Measurements from ENCODE around the gene MMRN2. TPM values are rescaled to one million over a fixed set of nuclear protein-coding genes. Genes with fewer than 3 reads are reported as not detected.
"Not testable (repeated sequence)": the region's sequence is repeated elsewhere in the genome, so short reads cannot be mapped to it uniquely, and the experiment has no call there.

Gene MMRN2
- total RNA-seq, 1 donor from 2014 or later, result 0.27 TPM

DNA sequence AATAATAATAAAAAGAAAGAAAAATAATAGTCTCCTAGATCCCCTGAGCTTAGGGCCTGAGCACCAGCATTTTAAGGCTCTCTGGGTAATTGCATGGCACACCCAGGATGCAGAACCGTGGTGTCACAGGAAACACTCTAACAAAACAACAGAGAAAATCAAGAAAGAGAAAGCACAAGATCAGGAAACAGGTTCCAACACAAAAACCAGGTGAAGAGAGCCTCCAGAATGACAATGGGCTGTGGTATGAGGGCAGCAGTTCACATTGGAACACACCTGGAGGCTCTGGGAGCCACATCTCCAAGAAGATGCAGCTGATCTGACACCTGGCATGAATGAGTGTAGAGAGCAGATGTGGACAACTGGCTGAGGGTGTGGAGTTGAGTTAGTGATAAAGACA lies 7.1 kb downstream of the MMRN2 start:
- H3K4me1 Mint-ChIP-seq, result no peaks in the 10 kb centered on the region
- CTCF ChIA-PET, result no interaction called here
- TF ChIP-seq, protein P1, sequence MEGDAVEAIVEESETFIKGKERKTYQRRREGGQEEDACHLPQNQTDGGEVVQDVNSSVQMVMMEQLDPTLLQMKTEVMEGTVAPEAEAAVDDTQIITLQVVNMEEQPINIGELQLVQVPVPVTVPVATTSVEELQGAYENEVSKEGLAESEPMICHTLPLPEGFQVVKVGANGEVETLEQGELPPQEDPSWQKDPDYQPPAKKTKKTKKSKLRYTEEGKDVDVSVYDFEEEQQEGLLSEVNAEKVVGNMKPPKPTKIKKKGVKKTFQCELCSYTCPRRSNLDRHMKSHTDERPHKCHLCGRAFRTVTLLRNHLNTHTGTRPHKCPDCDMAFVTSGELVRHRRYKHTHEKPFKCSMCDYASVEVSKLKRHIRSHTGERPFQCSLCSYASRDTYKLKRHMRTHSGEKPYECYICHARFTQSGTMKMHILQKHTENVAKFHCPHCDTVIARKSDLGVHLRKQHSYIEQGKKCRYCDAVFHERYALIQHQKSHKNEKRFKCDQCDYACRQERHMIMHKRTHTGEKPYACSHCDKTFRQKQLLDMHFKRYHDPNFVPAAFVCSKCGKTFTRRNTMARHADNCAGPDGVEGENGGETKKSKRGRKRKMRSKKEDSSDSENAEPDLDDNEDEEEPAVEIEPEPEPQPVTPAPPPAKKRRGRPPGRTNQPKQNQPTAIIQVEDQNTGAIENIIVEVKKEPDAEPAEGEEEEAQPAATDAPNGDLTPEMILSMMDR (IDR thresholded peaks at IDR 0.05), result no peak
- DNase-seq, result no peak
- H3K27ac Mint-ChIP-seq, result no peak overlapping the region
- ATAC-seq (ENCODE audit: low read depth), result no peak
- intact Hi-C loops (cut with micrococcal nuclease), result no loop called here
- POLR2A ChIA-PET, result no interaction called here
- no peak overlapping the region for H3K4me3 Mint-ChIP-seq
- H3K36me3 Mint-ChIP-seq (ENCODE audit: low read depth), result no peaks in the 10 kb centered on the region
- H3K27me3 Mint-ChIP-seq, result peaks cover 5% of the 10 kb centered on the region
- H3K9me3 Mint-ChIP-seq, result peaks cover 10% of the 10 kb centered on the region

DNA sequence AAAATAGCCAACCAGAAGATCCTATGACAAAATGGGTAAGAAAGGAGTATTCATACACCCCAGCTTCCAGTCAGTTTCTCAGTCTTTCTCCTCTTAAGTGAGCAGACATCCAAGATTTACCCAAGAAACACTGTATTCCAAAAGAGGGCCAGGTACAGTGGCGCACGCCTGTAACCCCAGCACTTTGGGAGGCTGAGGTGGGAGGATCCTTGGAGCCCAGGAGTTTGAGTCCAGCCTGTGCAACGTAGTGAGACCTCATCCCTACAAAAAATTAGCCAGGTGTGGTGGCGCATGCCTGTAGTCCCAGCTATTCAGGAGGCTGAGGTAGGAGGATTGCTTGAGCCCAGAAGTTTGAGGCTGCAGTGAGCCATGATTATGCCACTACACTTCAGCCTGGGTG lies 9.6 kb downstream of the MMRN2 start:
- H3K27me3 Mint-ChIP-seq; H3K4me1 Mint-ChIP-seq; H3K27ac Mint-ChIP-seq; H3K9me3 Mint-ChIP-seq; DNase-seq; H3K4me3 Mint-ChIP-seq; H3K36me3 Mint-ChIP-seq (ENCODE audit: low read depth); POLR2A ChIA-PET; ATAC-seq (ENCODE audit: low read depth); intact Hi-C loops (cut with micrococcal nuclease): not testable (repeated sequence)
- CTCF ChIA-PET, result interaction anchor here (0.6 kb wide), 1 partner anchor 201 kb away, joined by 5 read pairs; no protein-coding TSS in a partner anchor

GRCh38 chr10:86946213-86947155 lies 10.9 kb downstream of the MMRN2 start:
- ATAC-seq (ENCODE audit: low read depth), result no peak
- Mint-ChIP-seq H3K4me1 (no peaks in the 10 kb centered on the region), H3K36me3 (ENCODE audit: low read depth) (no peaks in the 10 kb centered on the region), H3K27me3 (peaks cover 5% of the 10 kb centered on the region), H3K9me3 (no peaks in the 10 kb centered on the region), H3K27ac (no peak overlapping the region), H3K4me3 (no peak overlapping the region)
- TF ChIP-seq, protein P1 (IDR thresholded peaks at IDR 0.05), result no peak
- intact Hi-C loops (cut with micrococcal nuclease), result no loop called here
- POLR2A ChIA-PET, result no interaction called here
- DNase-seq, result no peak
- CTCF ChIA-PET, result interaction anchor here (1.4 kb wide), 1 partner anchor 20 kb away, joined by 4 read pairs; no protein-coding TSS in a partner anchor

GRCh38 chr10:86945361-86946212 lies 11.8 kb downstream of the MMRN2 start:
- no peak for ATAC-seq (ENCODE audit: low read depth)
- Mint-ChIP-seq H3K27me3 (peaks cover 5% of the 10 kb centered on the region), H3K4me3 (no peak overlapping the region), H3K4me1 (no peaks in the 10 kb centered on the region), H3K27ac (no peak overlapping the region), H3K9me3 (no peaks in the 10 kb centered on the region), H3K36me3 (ENCODE audit: low read depth) (no peaks in the 10 kb centered on the region)
- ChIA-PET POLR2A (no interaction called here), CTCF (interaction anchor here (1.4 kb wide), 1 partner anchor 21 kb away, joined by 4 read pairs; no protein-coding TSS in a partner anchor)
- intact Hi-C loops (cut with micrococcal nuclease), result no loop called here
- no peak for DNase-seq
- TF ChIP-seq, protein P1 (IDR thresholded peaks at IDR 0.05), result no peak

DNA sequence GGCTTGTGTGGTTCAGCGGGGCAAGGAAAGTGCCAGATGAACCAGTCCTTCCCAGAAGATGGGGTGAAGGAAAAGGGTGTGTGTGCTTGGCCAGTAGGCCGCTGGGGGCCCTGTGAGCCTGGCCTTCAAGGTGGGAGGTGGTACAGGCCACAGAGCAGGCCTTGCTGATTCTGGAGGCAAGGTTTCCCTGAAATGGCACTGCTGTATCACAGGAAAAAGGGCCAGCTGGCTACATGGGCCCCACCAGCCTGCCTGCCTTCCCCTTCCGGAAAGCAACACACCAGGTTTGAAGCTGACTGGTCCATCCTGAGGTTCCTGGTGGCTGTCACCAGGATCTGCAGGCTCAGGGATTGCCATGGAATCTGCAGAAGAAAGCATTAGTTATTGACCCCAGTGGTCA lies 12.5 kb downstream of the MMRN2 start:
- ATAC-seq (ENCODE audit: low read depth) (no peak), DNase-seq (no peak)
- intact Hi-C loops (cut with micrococcal nuclease), result no loop called here
- H3K9me3 Mint-ChIP-seq, result no peaks in the 10 kb centered on the region
- peaks cover 5% of the 10 kb centered on the region for H3K27me3 Mint-ChIP-seq
- ChIA-PET CTCF (interaction anchor here (1.4 kb wide), 1 partner anchor 21 kb away, joined by 4 read pairs; no protein-coding TSS in a partner anchor), POLR2A (no interaction called here)
- H3K27ac Mint-ChIP-seq, result no peak overlapping the region
- no peak overlapping the region for H3K4me3 Mint-ChIP-seq
- H3K36me3 Mint-ChIP-seq (ENCODE audit: low read depth), result no peaks in the 10 kb centered on the region
- TF ChIP-seq, protein P1 (IDR thresholded peaks at IDR 0.05), result no peak
- H3K4me1 Mint-ChIP-seq, result no peaks in the 10 kb centered on the region

Data from activated B cell treated with CpG ODN at 0.5 μM for 24 hours (primary cell).